GM12872 (cell line): ENCODE data around the gene MAD1L1.

Source experiments
- CTCF ChIP-seq: IDR thresholded peaks from 3 replicates; pipeline ENCODE4 v1.5.1; 2011; ENCODE audit warnings: low read depth, mild to moderate bottlenecking, low read length, moderate library complexity; ENCODE audit not compliant: insufficient read depth

Gene MAD1L1

GRCh38 chr7:2076649-2077064, 156.1 kb downstream of the MAD1L1 start:
- TF ChIP-seq CTCF: no peak

GRCh38 chr7:2075811-2076210, 156.9 kb downstream of the MAD1L1 start:
- TF ChIP-seq CTCF: no peak

- no peak for TF ChIP-seq CTCF
These were observed 158.1 kb downstream of the MAD1L1 start for GRCh38 chr7:2074691-2075090.

GRCh38 chr7:2072798-2073197, 159.9 kb downstream of the MAD1L1 start:
- no peak for TF ChIP-seq CTCF

- TF ChIP-seq CTCF: no peak
These were observed 160.7 kb downstream of the MAD1L1 start for GRCh38 chr7:2072042-2072441.

GRCh38 chr7:2071133-2071832, 161.5 kb downstream of the MAD1L1 start:
- no peak for TF ChIP-seq CTCF

GRCh38 chr7:2070151-2070763, 162.5 kb downstream of the MAD1L1 start:
- no peak for TF ChIP-seq CTCF
